ENCODE measurements around the gene BCR. TPM values are rescaled to one million over a fixed set of nuclear protein-coding genes. Genes with fewer than 3 reads are reported as not detected.

The BCR gene
- total RNA-seq, 1 donor from 2014 or later: 268 TPM

GRCh38 chr22:23202812-23203451 lies 22.6 kb downstream of the BCR start:
- no peak overlapping the region for H3K4me3 Mint-ChIP-seq (ENCODE audit: unreplicated experiment)
- DNase-seq: no peak
- no peak overlapping the region for H3K27ac Mint-ChIP-seq (ENCODE audit: unreplicated experiment)
- peaks cover 17% of the 10 kb centered on the region for H3K27me3 Mint-ChIP-seq (ENCODE audit: unreplicated experiment)
- no peaks in the 10 kb centered on the region for H3K36me3 Mint-ChIP-seq (ENCODE audit: unreplicated experiment)
- H3K9me3 Mint-ChIP-seq (ENCODE audit: unreplicated experiment): peaks cover 17% of the 10 kb centered on the region
- TF ChIP-seq CTCF (IDR thresholded peaks at IDR 0.05; ENCODE audit: partially characterized antibody, unreplicated experiment): no peak
- H3K4me1 Mint-ChIP-seq (ENCODE audit: low read depth, unreplicated experiment): peaks cover 45% of the 10 kb centered on the region

GRCh38 chr22:23203452-23204124 lies 23.3 kb downstream of the BCR start:
- Mint-ChIP-seq H3K27ac (ENCODE audit: unreplicated experiment) (no peak overlapping the region), H3K36me3 (ENCODE audit: unreplicated experiment) (no peaks in the 10 kb centered on the region), H3K4me3 (ENCODE audit: unreplicated experiment) (no peak overlapping the region), H3K4me1 (ENCODE audit: low read depth, unreplicated experiment) (peaks cover 42% of the 10 kb centered on the region), H3K9me3 (ENCODE audit: unreplicated experiment) (peaks cover 17% of the 10 kb centered on the region), H3K27me3 (ENCODE audit: unreplicated experiment) (peaks cover 15% of the 10 kb centered on the region)
- DNase-seq: no peak
- no peak for TF ChIP-seq CTCF (IDR thresholded peaks at IDR 0.05; ENCODE audit: partially characterized antibody, unreplicated experiment)

GRCh38 chr22:23204125-23204488 lies 23.8 kb downstream of the BCR start:
- no peaks in the 10 kb centered on the region for H3K36me3 Mint-ChIP-seq (ENCODE audit: unreplicated experiment)
- H3K4me1 Mint-ChIP-seq (ENCODE audit: low read depth, unreplicated experiment): peaks cover 43% of the 10 kb centered on the region
- no peak overlapping the region for H3K4me3 Mint-ChIP-seq (ENCODE audit: unreplicated experiment)
- TF ChIP-seq CTCF (IDR thresholded peaks at IDR 0.05; ENCODE audit: partially characterized antibody, unreplicated experiment): no peak
- peaks cover 14% of the 10 kb centered on the region for H3K27me3 Mint-ChIP-seq (ENCODE audit: unreplicated experiment)
- no peak overlapping the region for H3K27ac Mint-ChIP-seq (ENCODE audit: unreplicated experiment)
- H3K9me3 Mint-ChIP-seq (ENCODE audit: unreplicated experiment): peaks cover 21% of the 10 kb centered on the region
- DNase-seq: no peak

GRCh38 chr22:23204541-23205157 lies 24.3 kb downstream of the BCR start:
- no peaks in the 10 kb centered on the region for H3K36me3 Mint-ChIP-seq (ENCODE audit: unreplicated experiment)
- H3K27me3 Mint-ChIP-seq (ENCODE audit: unreplicated experiment): peaks cover 9% of the 10 kb centered on the region
- no peak for DNase-seq
- no peak overlapping the region for H3K4me3 Mint-ChIP-seq (ENCODE audit: unreplicated experiment)
- no peak overlapping the region for H3K27ac Mint-ChIP-seq (ENCODE audit: unreplicated experiment)
- TF ChIP-seq CTCF (IDR thresholded peaks at IDR 0.05; ENCODE audit: partially characterized antibody, unreplicated experiment): no peak
- peaks cover 17% of the 10 kb centered on the region for H3K9me3 Mint-ChIP-seq (ENCODE audit: unreplicated experiment)
- peaks cover 37% of the 10 kb centered on the region for H3K4me1 Mint-ChIP-seq (ENCODE audit: low read depth, unreplicated experiment)

Measured in glutamatergic neuron (in vitro differentiated cells).